IMR-90 (cell line): ENCODE results near the gene HYCC2. TPM values are rescaled to one million over a fixed set of nuclear protein-coding genes. Genes with fewer than 3 reads are reported as not detected.

Source experiments
- ATAC-seq: fragments of 200-7000 bp; cut with Tn5 transposase; 2 replicates; pipeline ENCODE4 v1.9.1; 2020; ENCODE audit warnings: low read depth, mild to moderate bottlenecking, moderate library complexity
- BruUV-seq: library from RNA; stranded (reverse); fragments of 400-500 nt; replicated peaks from 2 replicates; lab custom pipeline; 2021; lab: Mats Ljungman, UMichigan
- CTCF ChIA-PET: fragments of 300-600 bp; formaldehyde crosslinking; extraction: SDS; loops from one replicate; lab custom pipeline; 2021; ENCODE audit warnings: antibody characterized with exemption; lab: Yijun Ruan, JAX
- POLR2A ChIA-PET: fragments of 300-600 bp; sonication (Branson Sonifier 250); formaldehyde crosslinking; loops from one replicate; lab custom pipeline; 2022; ENCODE audit warnings: antibody characterized with exemption; ENCODE audit not compliant: unreplicated experiment; lab: Charles Lee
- DNase-seq: peaks from one replicate; pipeline ENCODE4 v3.0.0; 2013
- H2AFZ ChIP-seq: replicated peaks from 2 replicates; pipeline ENCODE3; 2013; ENCODE audit warnings: low read length, mild to moderate bottlenecking; ENCODE audit not compliant: poor library complexity
- H2AK5ac ChIP-seq: 2 replicates; pipeline ENCODE4 v1.6.1; 2013; ENCODE audit warnings: low read depth, low read length, inconsistent platforms
- H2AK9ac ChIP-seq: replicated peaks from 2 replicates; pipeline ENCODE3; 2013; ENCODE audit warnings: mild to moderate bottlenecking, low read depth, low read length, moderate library complexity; ENCODE audit not compliant: poor library complexity
- H2BK120ac ChIP-seq: 2 replicates; pipeline ENCODE4 v1.6.1; 2013; ENCODE audit warnings: low read depth, low read length, inconsistent platforms
- H2BK15ac ChIP-seq: 3 replicates; pipeline ENCODE4 v1.6.1; 2013; ENCODE audit warnings: low read depth, low read length, inconsistent platforms
- H2BK20ac ChIP-seq: 2 replicates; pipeline ENCODE4 v1.6.1; 2013; ENCODE audit warnings: low read depth, mild to moderate bottlenecking, inconsistent platforms, low read length, moderate library complexity
- H2BK5ac ChIP-seq: 2 replicates; pipeline ENCODE4 v1.6.1; 2013; ENCODE audit warnings: mild to moderate bottlenecking, low read depth, low read length, inconsistent platforms; ENCODE audit not compliant: poor library complexity, severe bottlenecking
- H3K14ac ChIP-seq: replicated peaks from 2 replicates; pipeline ENCODE4 v1.6.1; 2013; ENCODE audit warnings: low read depth, low read length, inconsistent platforms
- H3K18ac ChIP-seq: 2 replicates; pipeline ENCODE4 v1.6.1; 2013; ENCODE audit warnings: low read depth, low read length, control low read depth
- H3K23ac ChIP-seq: 2 replicates; pipeline ENCODE4 v1.6.1; 2013; ENCODE audit warnings: low read depth, low read length, inconsistent platforms
- H3K27ac ChIP-seq: 2 replicates; pipeline ENCODE4 v1.5.1; 2013; ENCODE audit warnings: mild to moderate bottlenecking, control low read depth, low read length; ENCODE audit not compliant: insufficient read depth
- H3K27me3 ChIP-seq: 2 replicates; pipeline ENCODE4 v1.6.1; 2013; ENCODE audit warnings: low read length; ENCODE audit not compliant: control insufficient read depth, insufficient read depth
- H3K36me3 ChIP-seq: 2 replicates; pipeline ENCODE4 v1.6.1; 2013; ENCODE audit warnings: low read length, mixed read lengths; ENCODE audit not compliant: control insufficient read depth, insufficient read depth
- H3K4ac ChIP-seq: 2 replicates; pipeline ENCODE4 v1.6.1; 2013; ENCODE audit warnings: low read depth, low read length, inconsistent platforms
- H3K4me1 ChIP-seq: 2 replicates; pipeline ENCODE4 v1.6.1; 2013; ENCODE audit warnings: low read length, mixed read lengths; ENCODE audit not compliant: control insufficient read depth, insufficient read depth
- H3K4me2 ChIP-seq: 2 replicates; pipeline ENCODE4 v1.6.1; 2013; ENCODE audit warnings: low read depth, mild to moderate bottlenecking, control low read depth, low read length, moderate library complexity
- H3K4me3 ChIP-seq: 2 replicates; pipeline ENCODE4 v1.5.1; 2013; ENCODE audit warnings: low read depth, mild to moderate bottlenecking, control low read depth, low read length, moderate library complexity; ENCODE audit not compliant: insufficient read depth
- H3K56ac ChIP-seq: 2 replicates; pipeline ENCODE4 v1.6.1; 2013; ENCODE audit warnings: low read length, inconsistent platforms; ENCODE audit not compliant: insufficient read depth; ENCODE audit errors: extremely low read depth
- H3K79me1 ChIP-seq, 2 experiments: 2 replicates each; pipeline ENCODE4 v1.6.1; 2013; ENCODE audit warnings: low read length in 2 of 2, inconsistent platforms in 1 of 2, low read depth in 1 of 2
- H3K9ac ChIP-seq: 2 replicates; pipeline ENCODE4 v1.6.1; 2013; ENCODE audit warnings: low read depth, low read length, control low read depth
- H3K9me1 ChIP-seq: 2 replicates; pipeline ENCODE4 v1.6.1; 2013; ENCODE audit warnings: low read length, inconsistent platforms; ENCODE audit not compliant: insufficient read depth
- H3K9me3 ChIP-seq: 2 replicates; pipeline ENCODE4 v1.6.1; 2013; ENCODE audit warnings: low read length; ENCODE audit not compliant: control insufficient read depth, insufficient read depth
- H4K20me1 ChIP-seq: 2 replicates; pipeline ENCODE4 v1.6.1; 2013; ENCODE audit warnings: low read length, inconsistent platforms; ENCODE audit not compliant: insufficient read depth
- H4K5ac ChIP-seq: 2 replicates; pipeline ENCODE4 v1.6.1; 2013; ENCODE audit warnings: mild to moderate bottlenecking, low read depth, low read length, control low read depth
- H4K8ac ChIP-seq, 2 experiments: 2 replicates each; pipeline ENCODE4 v1.6.1; 2013; ENCODE audit warnings: low read depth in 2 of 2, low read length in 2 of 2, control low read depth in 1 of 2, inconsistent platforms in 1 of 2
- H4K91ac ChIP-seq: 2 replicates; pipeline ENCODE4 v1.6.1; 2013; ENCODE audit warnings: low read depth, low read length, inconsistent platforms; ENCODE audit not compliant: insufficient read depth
- BHLHE40 ChIP-seq: fragments of 150-350 bp; IDR thresholded peaks from 2 replicates; pipeline ENCODE4 v1.6.1; 2016; ENCODE audit warnings: mild to moderate bottlenecking, low read depth, low read length
- CEBPB ChIP-seq: IDR thresholded peaks from 2 replicates; pipeline ENCODE4 v1.6.1; 2012; ENCODE audit warnings: low read depth, low read length, improper control_type of control experiment
- CHD1 ChIP-seq: IDR thresholded peaks from 2 replicates; pipeline ENCODE4 v1.6.1; 2012; ENCODE audit warnings: low read depth, low read length, improper control_type of control experiment
- CTCF ChIP-seq: conservative IDR thresholded peaks from 2 replicates; pipeline ENCODE4 v1.5.1; 2012; ENCODE audit warnings: mild to moderate bottlenecking, low read depth, low read length, improper control_type of control experiment
- ELK1 ChIP-seq: fragments of 150-350 bp; IDR thresholded peaks from 2 replicates; pipeline ENCODE4 v1.6.1; 2016; ENCODE audit warnings: low read depth, mild to moderate bottlenecking, low read length, moderate library complexity, borderline replicate concordance
- FOS ChIP-seq: fragments of 150-350 bp; IDR thresholded peaks from 2 replicates; pipeline ENCODE4 v1.6.1; 2016; ENCODE audit warnings: low read depth, low read length
- MAFK ChIP-seq: IDR thresholded peaks from 2 replicates; pipeline ENCODE4 v1.6.1; 2012; ENCODE audit warnings: low read depth, low read length, improper control_type of control experiment
- MXI1 ChIP-seq: IDR thresholded peaks from 2 replicates; pipeline ENCODE4 v1.6.1; 2012; ENCODE audit warnings: low read depth, mild to moderate bottlenecking, low read length, moderate library complexity, borderline replicate concordance
- NFE2L2 ChIP-seq: fragments of 150-350 bp; IDR thresholded peaks from 2 replicates; pipeline ENCODE4 v1.6.1; 2016; ENCODE audit warnings: low read depth, mild to moderate bottlenecking, low read length
- RAD21 ChIP-seq: IDR thresholded peaks from 2 replicates; pipeline ENCODE4 v1.6.1; 2012; ENCODE audit warnings: low read length, improper control_type of control experiment
- RCOR1 ChIP-seq: IDR thresholded peaks from 2 replicates; pipeline ENCODE4 v1.6.1; 2012; ENCODE audit warnings: mild to moderate bottlenecking, low read length, improper control_type of control experiment; ENCODE audit not compliant: insufficient replicate concordance
- RFX5 ChIP-seq: IDR thresholded peaks from 2 replicates; pipeline ENCODE4 v1.8.0; 2012; ENCODE audit warnings: low read depth, mild to moderate bottlenecking, low read length, moderate library complexity
- SMC3 ChIP-seq: fragments of 150-350 bp; IDR thresholded peaks from 2 replicates; pipeline ENCODE4 v1.6.1; 2016; ENCODE audit warnings: low read depth, mild to moderate bottlenecking, antibody characterized with exemption, low read length, moderate library complexity
- dilution Hi-C: fragments of 300-500 bp; cut with HindIII; formaldehyde crosslinking; loops from one replicate; pipeline ENCODE4 v1.14.3; 2018; ENCODE audit warnings: low sequenced_read_pairs; ENCODE audit not compliant: unreplicated experiment
- in situ Hi-C: fragments of 300-500 bp; cut with MboI; formaldehyde crosslinking; loops from 3 replicates; pipeline ENCODE4 v1.14.3; 2019; ENCODE audit warnings: low sequenced_read_pairs, inconsistent platforms, mixed read lengths
- intact Hi-C: fragments of 100-400 bp; cut with micrococcal nuclease; formaldehyde crosslinking; loops from 2 replicates; pipeline ENCODE4 v1.10.0; 2022
- polyA plus RNA-seq, 3 experiments: library from polyadenylated mRNA; depleted of rRNA; stranded (reverse); fragments of >200 nt; gene quantifications; 2 replicates each; pipeline ENCODE4 v1.2.3, GENCODE V29; 2012; ENCODE audit warnings: low replicate concordance in 1 of 3
- total RNA-seq: library from RNA; depleted of rRNA; stranded (reverse); fragments of >200 nt; gene quantifications from 2 replicates; pipeline ENCODE4 v1.2.3, GENCODE V29; 2012

The HYCC2 gene
- total and polyA plus RNA-seq, 2 of the 4 experiments (the other 2 are of a cell fraction): 2.2 to 9.1 TPM

GRCh38 chr2:201114846-201115245 is 43.4 kb upstream of the HYCC2 start:
- no peak overlapping the region for H2AK5ac ChIP-seq
- DNase-seq: no peak
- in situ Hi-C loops: no loop called here
- peaks cover 6% of the 10 kb centered on the region for H3K9me1 ChIP-seq
- dilution Hi-C loops: no loop called here
- H3K14ac ChIP-seq: 0 out of 2 replicates have a peak overlapping the region, but pooled peaks have one; percentile 48
- H4K91ac ChIP-seq: peak overlapping the region; percentile 67; the same call in 1 of the 2 replicates
- no peak overlapping the region for H2BK20ac ChIP-seq
- H3K79me1 ChIP-seq: peaks cover 10 to 48% of the 10 kb centered on the region in 2 experiments; a peak in 3 of 4 replicates
- H3K18ac ChIP-seq: no peak overlapping the region
- no peak for TF ChIP-seq RFX5
- no peak for TF ChIP-seq RCOR1
- no peak for TF ChIP-seq ELK1
- TF ChIP-seq FOS: no peak
- no peak for TF ChIP-seq CTCF
- no peak for TF ChIP-seq MXI1
- TF ChIP-seq BHLHE40: no peak
- no peak for TF ChIP-seq CEBPB
- TF ChIP-seq NFE2L2: no peak
- TF ChIP-seq SMC3: no peak
- no peak for TF ChIP-seq MAFK
- TF ChIP-seq CHD1: no peak
- no peak for TF ChIP-seq RAD21
- H4K8ac ChIP-seq: peak overlapping the region in 1 of 2 experiments; percentile 48; a peak in 1 of 4 replicates
- H3K36me3 ChIP-seq: no peaks in the 10 kb centered on the region
- H3K4ac ChIP-seq: peak overlapping the region; percentile 72; the same call in 1 of the 2 replicates
- no peak overlapping the region for H3K4me3 ChIP-seq
- H3K9me3 ChIP-seq: no peaks in the 10 kb centered on the region
- H2AFZ ChIP-seq: no peak overlapping the region
- H3K4me1 ChIP-seq: peaks cover 4% of the 10 kb centered on the region
- H3K27ac ChIP-seq: peak overlapping the region; percentile 39; the same call in 1 of the 2 replicates
- H2AK9ac ChIP-seq: peak overlapping the region; percentile 79
- no peak overlapping the region for H3K9ac ChIP-seq
- H2BK5ac ChIP-seq: peak overlapping the region; percentile 26
- H3K4me2 ChIP-seq: 0 out of 2 replicates have a peak overlapping the region, but pooled peaks have one; percentile 44
- no TSS peak for BruUV-seq
- ChIA-PET CTCF (interaction anchor here (0.6 to 2.1 kb wide), 2 partner anchors 31 to 1656 kb away, joined by 3 to 5 read pairs; no protein-coding TSS in a partner anchor), POLR2A (no interaction called here)
- H3K56ac ChIP-seq: no peak overlapping the region
- peak overlapping the region; percentile 34; the same call in 1 of the 2 replicates for H2BK120ac ChIP-seq
- H2BK15ac ChIP-seq: no peak overlapping the region
- no peak for ATAC-seq
- peaks cover 8% of the 10 kb centered on the region for H4K20me1 ChIP-seq
- intact Hi-C loops: loop anchor here (5.0 kb wide), 1 partner anchor 43 kb away; the partner anchor contains the start of genes HYCC2 and NDUFB3
- peak overlapping the region; percentile 48; the same call in 1 of the 2 replicates for H3K23ac ChIP-seq
- H4K5ac ChIP-seq: peak overlapping the region; percentile 61
- no peaks in the 10 kb centered on the region for H3K27me3 ChIP-seq
